HepG2 (cell line): ENCODE results near the gene TRMT2A. TPM values are rescaled to one million over a fixed set of nuclear protein-coding genes. Genes with fewer than 3 reads are reported as not detected.

ENCODE experiments used
- ATAC-seq: fragments of 200-7000 bp; cut with Tn5 transposase; 3 replicates; pipeline ENCODE4 v1.9.1; 2020; ENCODE audit warnings: mild to moderate bottlenecking, moderate library complexity
- BruUV-seq: library from RNA; stranded (reverse); fragments of 400-500 nt; replicated peaks from 2 replicates; lab custom pipeline; 2021; lab: Mats Ljungman, UMichigan
- CTCF ChIA-PET: fragments of 300-600 bp; formaldehyde crosslinking; extraction: SDS; loops from one replicate; lab custom pipeline; 2021; ENCODE audit warnings: low total read pairs, inconsistent platforms, low intra/inter-chr PET ratio; lab: Yijun Ruan, JAX
- POLR2A ChIA-PET: fragments of 350-600 bp; sonication (Branson Sonifier 250); formaldehyde crosslinking; loops from one replicate; lab custom pipeline; 2020; ENCODE audit warnings: antibody characterized with exemption, inconsistent platforms; lab: Yijun Ruan, JAX
- DNase-seq: peaks from one replicate; pipeline ENCODE4 v3.0.0-alpha.2; 2015; ENCODE audit warnings: low spot score
- FAIRE-seq: peaks from 3 replicates; lab custom pipeline; 2011; peaks lifted over from hg19 to GRCh38; lab: Jason Lieb, UNC
- H2AFZ ChIP-seq: one replicate; pipeline ENCODE4 v1.6.1; 2011; ENCODE audit warnings: low read length, inconsistent platforms
- H3K27ac ChIP-seq: fragments of 300-600 bp; 3 replicates; pipeline ENCODE4 v1.8.0; 2011; ENCODE audit warnings: mixed run types, mild to moderate bottlenecking, mixed read lengths, low read length, inconsistent platforms; ENCODE audit not compliant: insufficient read depth; ENCODE audit errors: extremely low read length
- H3K27me3 ChIP-seq, 2 experiments: fragments of 200-600 bp in 1 of 2; 2 replicates in 1 of 2; 3 replicates in 1 of 2; pipeline versions ENCODE4 v1.6.0 to v1.8.0; 2011; ENCODE audit warnings: low read length in 2 of 2, mild to moderate bottlenecking in 2 of 2, moderate library complexity in 2 of 2, inconsistent platforms in 1 of 2; ENCODE audit not compliant: insufficient read depth in 2 of 2, control insufficient read depth in 1 of 2
- H3K36me3 ChIP-seq, 2 experiments: fragments of 200-600 bp in 1 of 2; replicated peaks in 1 of 2; 2 replicates in 1 of 2; 3 replicates in 1 of 2; pipeline versions ENCODE4 v1.5.1 to v1.8.0; 2011; ENCODE audit warnings: low read length in 2 of 2, inconsistent platforms in 1 of 2; ENCODE audit not compliant: insufficient read depth in 2 of 2, control insufficient read depth in 1 of 2
- H3K4me1 ChIP-seq: 2 replicates; pipeline ENCODE4 v1.5.1; 2012; ENCODE audit warnings: low read length, inconsistent platforms; ENCODE audit not compliant: insufficient read depth
- H3K4me2 ChIP-seq: 2 replicates; pipeline ENCODE4 v1.6.0; 2011; ENCODE audit warnings: low read depth, low read length, inconsistent platforms
- H3K4me3 ChIP-seq, 3 experiments: fragments of 200-600 bp in 1 of 3; sonication (generic), shearing (Covaris generic) in 1 of 3; replicated peaks in 1 of 3; 2 replicates each; pipeline ENCODE4 v1.5.1; 2011 to 2016; ENCODE audit warnings: low read length in 3 of 3, inconsistent platforms in 2 of 3, low read depth in 2 of 3, mild to moderate bottlenecking in 2 of 3, control low read depth in 1 of 3, mixed read lengths in 1 of 3; ENCODE audit not compliant: insufficient read depth in 1 of 3
- H3K79me2 ChIP-seq: one replicate; pipeline ENCODE4 v1.6.1; 2011; ENCODE audit warnings: low read length, inconsistent platforms; ENCODE audit not compliant: insufficient read depth
- H3K9ac ChIP-seq: 2 replicates; pipeline ENCODE4 v1.6.0; 2011; ENCODE audit warnings: mild to moderate bottlenecking, low read depth, low read length, inconsistent platforms; ENCODE audit not compliant: insufficient read depth
- H3K9me3 ChIP-seq: 2 replicates; pipeline ENCODE4 v1.5.1; 2012; ENCODE audit warnings: mild to moderate bottlenecking, low read length
- H4K20me1 ChIP-seq: 2 replicates; pipeline ENCODE4 v1.6.0; 2011; ENCODE audit warnings: inconsistent platforms, mild to moderate bottlenecking, low read length, moderate library complexity; ENCODE audit not compliant: insufficient read depth
- RBAK ChIP-seq: sonication (generic); formaldehyde crosslinking; IDR thresholded peaks from 2 replicates; pipeline ENCODE4 v1.5.1; 2020; ENCODE audit warnings: mild to moderate bottlenecking, missing genetic modification reagents
- SP4 ChIP-seq: sonication (generic); formaldehyde crosslinking; IDR thresholded peaks from 2 replicates; pipeline ENCODE4 v1.8.1; 2023; ENCODE audit warnings: mild to moderate bottlenecking, missing genetic modification reagents
- ZNF841 ChIP-seq: sonication (generic); formaldehyde crosslinking; IDR thresholded peaks from 2 replicates; pipeline ENCODE4 v1.8.1; 2023; ENCODE audit warnings: missing genetic modification reagents, borderline replicate concordance
- WGBS: methylation state at CpG from one replicate; pipeline ENCODE4 v1.1.6; 2017; ENCODE audit warnings: low lambda C conversion rate; 5-methylcytosine and 5-hydroxymethylcytosine counted together
- in situ Hi-C: cut with HindIII; loops from 2 replicates; pipeline ENCODE4 v1.10.0; 2017; ENCODE audit warnings: low pct_unique_long_range_greater_than_20kb; ENCODE audit not compliant: extremely low pct_ligation_motif_present
- intact Hi-C: fragments of 100-400 bp; cut with micrococcal nuclease; formaldehyde crosslinking; loops from one replicate; pipeline ENCODE4 v1.10.0; 2022; ENCODE audit not compliant: unreplicated experiment
- polyA plus RNA-seq, 8 experiments: library from polyadenylated mRNA; depleted of rRNA in 3 of 8; stranded (reverse) in 7 of 8; unstranded in 1 of 8; fragments of >200 nt; fragmentation: Illumina TruSeq in 4 of 8; extraction: Trizol in 4 of 8; gene quantifications; 2 replicates each; pipeline versions ENCODE4 v1.2.1 to v1.2.3, GENCODE V29; 2011 to 2016; ENCODE audit warnings: low read depth in 4 of 8, missing spikeins in 1 of 8, mixed read lengths in 1 of 8; ENCODE audit not compliant: insufficient read depth in 1 of 8
- total RNA-seq, 5 experiments: library from RNA; depleted of rRNA; stranded (reverse); fragments of >200 nt; fragmentation: Illumina TruSeq; extraction: Trizol; gene quantifications; 2 replicates each; pipeline ENCODE4 v1.2.3, GENCODE V29; 2016; ENCODE audit warnings: low read depth in 1 of 5
- TF ChIP-seq, protein P1 (sequence below): sonication (generic); formaldehyde crosslinking; IDR thresholded peaks from 2 replicates; pipeline ENCODE4 v1.4.0; 2020; ENCODE audit warnings: mild to moderate bottlenecking, missing genetic modification reagents
- TF ChIP-seq, protein P2 (sequence below): sonication (generic); formaldehyde crosslinking; IDR thresholded peaks from 2 replicates; pipeline ENCODE4 v1.4.0; 2020; ENCODE audit warnings: missing genetic modification reagents, low read depth, mild to moderate bottlenecking, borderline replicate concordance
- TF ChIP-seq, protein P3 (sequence below): sonication (generic); formaldehyde crosslinking; IDR thresholded peaks from 2 replicates; pipeline ENCODE4 v1.4.0; 2020; ENCODE audit warnings: missing genetic modification reagents, borderline replicate concordance

The TRMT2A gene
- total and polyA plus RNA-seq, 2 of the 13 experiments (the other 11 are each of a cell fraction or from before 2014, with no cell fraction given): 24.0 to 30.3 TPM

DNA sequence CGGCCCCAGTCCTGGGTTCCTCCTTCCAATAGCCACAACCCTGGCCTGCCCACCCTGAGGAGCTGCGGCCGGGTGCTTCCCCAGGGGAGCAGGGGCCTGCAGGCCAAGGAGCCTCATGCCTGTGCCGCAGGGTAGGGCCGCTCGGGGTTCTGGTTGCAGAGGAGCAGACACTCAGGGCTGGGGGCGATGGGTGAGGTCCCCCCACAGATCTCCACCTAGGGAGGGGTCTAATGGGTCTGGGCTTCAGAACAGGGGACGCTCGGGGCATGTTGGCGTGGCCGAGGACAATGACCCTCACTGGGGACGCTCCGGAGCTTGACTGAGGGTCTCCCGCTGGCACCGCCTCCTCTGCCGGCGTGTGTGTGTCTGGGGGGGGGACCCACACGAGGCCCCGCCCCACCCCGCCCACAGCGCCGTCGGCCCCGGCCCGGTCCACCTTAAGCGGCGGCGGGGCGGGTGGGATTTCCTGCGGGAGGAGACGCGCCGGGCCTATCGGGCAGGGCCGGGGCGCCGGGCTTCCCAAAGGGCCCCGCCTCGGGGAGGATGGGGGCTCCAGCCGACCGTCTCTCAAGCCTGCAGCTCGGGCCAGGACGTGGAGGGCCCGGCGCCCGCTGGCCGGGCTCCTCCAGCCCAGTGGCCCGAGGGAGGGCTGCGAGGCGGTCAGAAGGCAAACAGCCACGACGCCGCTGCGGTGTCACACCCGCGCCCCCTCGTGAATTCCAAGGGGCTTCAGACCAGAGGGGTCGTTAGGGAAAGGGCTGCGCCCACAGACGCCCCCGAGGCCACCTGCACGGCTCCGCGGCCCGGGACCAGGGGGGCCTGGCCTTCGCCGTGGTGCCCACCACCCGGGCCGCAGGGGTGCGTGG is 13.9 kb upstream of the TRMT2A start:
- Histone ChIP-seq H3K27me3 (no peaks in the 10 kb centered on the region), H3K79me2 (peaks cover 11% of the 10 kb centered on the region), H3K9ac (peak overlapping the region; percentile 74), H3K36me3 (peaks cover 5 to 17% of the 10 kb centered on the region in 2 experiments; a peak in 4 of 5 replicates), H4K20me1 (peaks cover 3% of the 10 kb centered on the region; the same call in 1 of the 2 replicates), H3K4me2 (peak overlapping the region; percentile 88), H3K4me3 (peak overlapping the region; percentile 73 to 86 (median 84)), H3K9me3 (no peaks in the 10 kb centered on the region), H3K4me1 (peaks cover 45% of the 10 kb centered on the region), H2AFZ (no peak overlapping the region), H3K27ac (peak overlapping the region; percentile 63)
- POLR2A ChIA-PET: interaction anchor here (0.8 to 1.2 kb wide), 3 partner anchors 14 to 161 kb away, joined by 3 to 4 read pairs (median 3); partner anchors contain the start of genes RANBP1 and TRMT2A
- peak; percentile 61 for ATAC-seq
- BruUV-seq: no TSS peak
- peak; percentile 28 for DNase-seq
- in situ Hi-C loops: no loop called here
- CTCF ChIA-PET: no interaction called here
- 4% methylated on average over 26 of the region's 70 CpGs for WGBS
- intact Hi-C loops: no loop called here
- no peak for FAIRE-seq
- TF ChIP-seq SP4 (CRISPR knock-in tag) (no peak), ZNF841 (CRISPR knock-in tag) (no peak), RBAK (CRISPR knock-in tag) (no peak)
- TF ChIP-seq, protein P1, sequence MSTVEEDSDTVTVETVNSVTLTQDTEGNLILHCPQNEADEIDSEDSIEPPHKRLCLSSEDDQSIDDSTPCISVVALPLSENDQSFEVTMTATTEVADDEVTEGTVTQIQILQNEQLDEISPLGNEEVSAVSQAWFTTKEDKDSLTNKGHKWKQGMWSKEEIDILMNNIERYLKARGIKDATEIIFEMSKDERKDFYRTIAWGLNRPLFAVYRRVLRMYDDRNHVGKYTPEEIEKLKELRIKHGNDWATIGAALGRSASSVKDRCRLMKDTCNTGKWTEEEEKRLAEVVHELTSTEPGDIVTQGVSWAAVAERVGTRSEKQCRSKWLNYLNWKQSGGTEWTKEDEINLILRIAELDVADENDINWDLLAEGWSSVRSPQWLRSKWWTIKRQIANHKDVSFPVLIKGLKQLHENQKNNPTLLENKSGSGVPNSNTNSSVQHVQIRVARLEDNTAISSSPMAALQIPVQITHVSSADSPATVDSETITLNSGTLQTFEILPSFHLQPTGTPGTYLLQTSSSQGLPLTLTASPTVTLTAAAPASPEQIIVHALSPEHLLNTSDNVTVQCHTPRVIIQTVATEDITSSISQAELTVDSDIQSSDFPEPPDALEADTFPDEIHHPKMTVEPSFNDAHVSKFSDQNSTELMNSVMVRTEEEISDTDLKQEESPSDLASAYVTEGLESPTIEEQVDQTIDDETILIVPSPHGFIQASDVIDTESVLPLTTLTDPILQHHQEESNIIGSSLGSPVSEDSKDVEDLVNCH (CRISPR knock-in tag): no peak
- TF ChIP-seq, protein P2, sequence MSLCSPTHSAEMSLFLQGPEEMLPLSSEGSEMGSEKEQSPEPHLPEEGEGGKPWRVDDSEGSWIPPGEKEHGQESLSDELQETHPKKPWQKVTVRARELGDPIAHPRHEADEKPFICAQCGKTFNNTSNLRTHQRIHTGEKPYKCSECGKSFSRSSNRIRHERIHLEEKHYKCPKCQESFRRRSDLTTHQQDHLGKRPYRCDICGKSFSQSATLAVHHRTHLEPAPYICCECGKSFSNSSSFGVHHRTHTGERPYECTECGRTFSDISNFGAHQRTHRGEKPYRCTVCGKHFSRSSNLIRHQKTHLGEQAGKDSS (CRISPR knock-in tag): no peak
- TF ChIP-seq, protein P3, sequence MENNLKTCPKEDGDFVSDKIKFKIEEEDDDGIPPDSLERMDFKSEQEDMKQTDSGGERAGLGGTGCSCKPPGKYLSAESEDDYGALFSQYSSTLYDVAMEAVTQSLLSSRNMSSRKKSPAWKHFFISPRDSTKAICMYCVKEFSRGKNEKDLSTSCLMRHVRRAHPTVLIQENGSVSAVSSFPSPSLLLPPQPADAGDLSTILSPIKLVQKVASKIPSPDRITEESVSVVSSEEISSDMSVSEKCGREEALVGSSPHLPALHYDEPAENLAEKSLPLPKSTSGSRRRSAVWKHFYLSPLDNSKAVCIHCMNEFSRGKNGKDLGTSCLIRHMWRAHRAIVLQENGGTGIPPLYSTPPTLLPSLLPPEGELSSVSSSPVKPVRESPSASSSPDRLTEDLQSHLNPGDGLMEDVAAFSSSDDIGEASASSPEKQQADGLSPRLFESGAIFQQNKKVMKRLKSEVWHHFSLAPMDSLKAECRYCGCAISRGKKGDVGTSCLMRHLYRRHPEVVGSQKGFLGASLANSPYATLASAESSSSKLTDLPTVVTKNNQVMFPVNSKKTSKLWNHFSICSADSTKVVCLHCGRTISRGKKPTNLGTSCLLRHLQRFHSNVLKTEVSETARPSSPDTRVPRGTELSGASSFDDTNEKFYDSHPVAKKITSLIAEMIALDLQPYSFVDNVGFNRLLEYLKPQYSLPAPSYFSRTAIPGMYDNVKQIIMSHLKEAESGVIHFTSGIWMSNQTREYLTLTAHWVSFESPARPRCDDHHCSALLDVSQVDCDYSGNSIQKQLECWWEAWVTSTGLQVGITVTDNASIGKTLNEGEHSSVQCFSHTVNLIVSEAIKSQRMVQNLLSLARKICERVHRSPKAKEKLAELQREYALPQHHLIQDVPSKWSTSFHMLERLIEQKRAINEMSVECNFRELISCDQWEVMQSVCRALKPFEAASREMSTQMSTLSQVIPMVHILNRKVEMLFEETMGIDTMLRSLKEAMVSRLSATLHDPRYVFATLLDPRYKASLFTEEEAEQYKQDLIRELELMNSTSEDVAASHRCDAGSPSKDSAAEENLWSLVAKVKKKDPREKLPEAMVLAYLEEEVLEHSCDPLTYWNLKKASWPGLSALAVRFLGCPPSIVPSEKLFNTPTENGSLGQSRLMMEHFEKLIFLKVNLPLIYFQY (CRISPR knock-in tag): 0 out of 2 replicates have a peak, but pooled peaks have one; percentile 39
